Fibroblast of villous mesenchyme (primary cell): ENCODE data around the gene PTPRU. TPM values are rescaled to one million over a fixed set of nuclear protein-coding genes. Genes with fewer than 3 reads are reported as not detected.

Source experiments
- DNase-seq: peaks from one replicate; pipeline ENCODE4 v3.0.0-alpha.2; 2010; ENCODE audit warnings: low read depth
- H3K4me3 ChIP-seq: 2 replicates; pipeline ENCODE4 v1.5.1; 2011; ENCODE audit warnings: low read depth, mild to moderate bottlenecking, low read length
- CTCF ChIP-seq: IDR thresholded peaks from 2 replicates; pipeline ENCODE4 v1.5.1; 2012; ENCODE audit warnings: low read depth, mild to moderate bottlenecking, low read length; ENCODE audit not compliant: insufficient read depth
- total RNA-seq: library from RNA; depleted of rRNA; stranded (reverse); fragments of >200 nt; gene quantifications from 2 replicates; pipeline ENCODE4 v1.2.3, GENCODE V29; 2012

Gene PTPRU
- total RNA-seq, 1 donor, result 6.9 TPM

DNA sequence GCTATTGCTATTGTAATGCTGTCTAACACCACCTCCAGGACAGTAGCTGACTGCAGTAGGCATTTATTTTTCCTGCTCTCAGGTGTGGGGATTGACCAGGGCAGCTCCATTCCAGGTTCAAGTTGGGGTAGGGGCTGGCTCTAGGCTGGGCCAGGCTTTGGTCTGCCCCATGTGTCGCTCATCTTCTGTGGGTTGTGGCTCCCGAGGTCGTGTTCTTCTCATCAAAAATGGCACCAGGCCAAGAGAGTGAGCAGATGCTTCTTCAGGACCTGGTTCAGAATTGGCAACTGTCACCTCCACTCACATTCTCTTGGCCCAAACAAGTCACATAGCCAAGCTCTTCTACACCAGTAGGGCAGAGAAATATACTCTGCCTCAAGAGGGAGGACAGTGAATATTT, 133.7 kb downstream of the PTPRU start:
- TF ChIP-seq CTCF, result no peak
- DNase-seq, result no peak
- no peak overlapping the region for H3K4me3 ChIP-seq

- no peak for DNase-seq
- TF ChIP-seq CTCF, result no peak
- no peak overlapping the region for H3K4me3 ChIP-seq
These were observed 135.0 kb downstream of the PTPRU start for GRCh38 chr1:29371332-29371731.

GRCh38 chr1:29372108-29372507, 135.8 kb downstream of the PTPRU start:
- TF ChIP-seq CTCF, result no peak
- no peak overlapping the region for H3K4me3 ChIP-seq
- no peak for DNase-seq

Other genes starting within 250 kb of the PTPRU start
- 14.2 and 14.8 TPM in 2 replicates for gene TMEM200B, start 112.6 kb upstream of the PTPRU start, total RNA-seq
- gene SRSF4, start 54.6 kb upstream of the PTPRU start, total RNA-seq, result 33.5 and 44.0 TPM in 2 replicates
- 22.5 and 28.0 TPM in 2 replicates for gene MECR, start 5.6 kb upstream of the PTPRU start, total RNA-seq